CD14-positive monocyte (primary cell): ENCODE results near the gene NFKBIL1. TPM values are rescaled to one million over a fixed set of nuclear protein-coding genes. Genes with fewer than 3 reads are reported as not detected.

Experiments used
- DNase-seq, 3 donors: peaks; one replicate each; pipeline ENCODE4 v3.0.0-alpha.2; 2011 to 2022
- H2AFZ ChIP-seq: 2 replicates; pipeline ENCODE4 v1.6.0; 2012; ENCODE audit warnings: mild to moderate bottlenecking, low read depth, low read length, inconsistent platforms; ENCODE audit not compliant: insufficient read depth, poor library complexity, severe bottlenecking
- H3K27ac ChIP-seq, 2 donors: 1 replicate in 1 of 2; 2 replicates in 1 of 2; pipeline ENCODE4 v1.5.1; 2012 to 2013; ENCODE audit warnings: low read length in 2 of 2, control low read depth in 1 of 2, inconsistent platforms in 1 of 2, low read depth in 1 of 2, mild to moderate bottlenecking in 1 of 2
- H3K27me3 ChIP-seq, 2 donors: one replicate each; pipeline versions ENCODE4 v1.6.0 to v1.6.1; 2011 to 2013; ENCODE audit warnings: low read length in 2 of 2; ENCODE audit not compliant: control insufficient read depth in 2 of 2, insufficient read depth in 2 of 2
- H3K36me3 ChIP-seq, 2 donors: replicated peaks in 1 of 2; 1 replicate in 1 of 2; 2 replicates in 1 of 2; pipeline versions ENCODE4 v1.5.1 to v1.6.1; 2012 to 2013; ENCODE audit warnings: low read length in 2 of 2, control low read depth in 1 of 2, inconsistent platforms in 1 of 2, mild to moderate bottlenecking in 1 of 2; ENCODE audit not compliant: insufficient read depth in 2 of 2, control insufficient read depth in 1 of 2
- H3K4me1 ChIP-seq, 2 donors: 1 replicate in 1 of 2; 2 replicates in 1 of 2; pipeline versions ENCODE4 v1.5.1 to v1.6.1; 2012 to 2013; ENCODE audit warnings: low read length in 2 of 2, control low read depth in 1 of 2, inconsistent platforms in 1 of 2, mild to moderate bottlenecking in 1 of 2, moderate library complexity in 1 of 2; ENCODE audit not compliant: insufficient read depth in 2 of 2, control insufficient read depth in 1 of 2
- H3K4me2 ChIP-seq: replicated peaks from 2 replicates; pipeline ENCODE3; 2012; ENCODE audit warnings: low read length, moderate library complexity, mild to moderate bottlenecking; ENCODE audit not compliant: poor library complexity, severe bottlenecking; ENCODE audit errors: extremely low read depth
- H3K4me3 ChIP-seq, 3 experiments: fragments of 200-600 bp in 1 of 3; sonication (generic) in 1 of 3; replicated peaks in 1 of 3; 1 replicate in 2 of 3; 2 replicates in 1 of 3; pipeline ENCODE4 v1.5.1; 2011 to 2013; ENCODE audit warnings: low read length in 3 of 3, mild to moderate bottlenecking in 3 of 3, control low read depth in 2 of 3, low read depth in 2 of 3, inconsistent platforms in 1 of 3, moderate library complexity in 1 of 3
- H3K79me2 ChIP-seq: 2 replicates; pipeline ENCODE4 v1.6.0; 2012; ENCODE audit warnings: mild to moderate bottlenecking, control low read depth, inconsistent platforms, low read length, moderate library complexity; ENCODE audit not compliant: insufficient read depth
- H3K9ac ChIP-seq: 2 replicates; pipeline ENCODE4 v1.6.0; 2017; ENCODE audit warnings: low read length, mild to moderate bottlenecking; ENCODE audit not compliant: insufficient read depth, poor library complexity, severe bottlenecking
- H3K9me3 ChIP-seq, 2 donors: replicated peaks in 1 of 2; 1 replicate in 1 of 2; 2 replicates in 1 of 2; pipeline versions ENCODE4 v1.5.1 to v1.6.1; 2012 to 2013; ENCODE audit warnings: low read length in 2 of 2, control low read depth in 1 of 2; ENCODE audit not compliant: control insufficient read depth in 1 of 2, insufficient read depth in 1 of 2
- H4K20me1 ChIP-seq: 2 replicates; pipeline ENCODE4 v1.6.0; 2012; ENCODE audit warnings: mild to moderate bottlenecking, low read length, control low read depth, moderate library complexity; ENCODE audit not compliant: insufficient read depth
- H3K27ac Mint-ChIP-seq, 7 donors: one replicate each; pipeline ENCODE4 v1.8.0; 2020; ENCODE audit warnings: mild to moderate bottlenecking in 7 of 7, mixed read lengths in 7 of 7, moderate library complexity in 6 of 7, inconsistent platforms in 2 of 7
- H3K27me3 Mint-ChIP-seq, 3 donors: one replicate each; pipeline ENCODE4 v1.8.0; 2021 to 2022; ENCODE audit warnings: low read depth in 3 of 3, mild to moderate bottlenecking in 3 of 3, mixed read lengths in 3 of 3, moderate library complexity in 3 of 3, inconsistent platforms in 1 of 3
- H3K36me3 Mint-ChIP-seq, 2 donors: one replicate each; pipeline ENCODE4 v1.8.0; 2020; ENCODE audit warnings: mixed read lengths in 2 of 2, inconsistent platforms in 1 of 2, mild to moderate bottlenecking in 1 of 2
- H3K4me1 Mint-ChIP-seq: one replicate; pipeline ENCODE4 v1.8.0; 2020; ENCODE audit warnings: mild to moderate bottlenecking, mixed read lengths
- H3K4me3 Mint-ChIP-seq, 2 donors: one replicate each; pipeline ENCODE4 v1.8.0; 2020; ENCODE audit warnings: mild to moderate bottlenecking in 2 of 2, mixed read lengths in 2 of 2, moderate library complexity in 1 of 2
- H3K9me3 Mint-ChIP-seq, 7 donors: one replicate each; pipeline ENCODE4 v1.8.0; 2020 to 2022; ENCODE audit warnings: mixed read lengths in 7 of 7, mild to moderate bottlenecking in 6 of 7, moderate library complexity in 6 of 7, inconsistent platforms in 2 of 7
- CTCF ChIP-seq: fragments of 200-600 bp; IDR thresholded peaks from one replicate; pipeline ENCODE4 v1.8.0; 2022; ENCODE audit warnings: antibody characterized with exemption, mild to moderate bottlenecking
- WGBS: methylation state at CpG from one replicate; pipeline ENCODE4 v1.1.5; 2013; ENCODE audit warnings: missing lambda C conversion rate; ENCODE audit not compliant: insufficient coverage; 5-methylcytosine and 5-hydroxymethylcytosine counted together
- intact Hi-C, 2 donors: fragments of 100-400 bp; cut with micrococcal nuclease; formaldehyde crosslinking; loops; one replicate each; pipeline versions ENCODE4 v1.15.0 to v1.15.1; 2023
- polyA plus RNA-seq, 3 donors: library from polyadenylated mRNA; depleted of rRNA in 1 of 3; unstranded in 2 of 3; stranded (reverse) in 1 of 3; fragments of 300-500 nt in 2 of 3; fragments of >200 nt in 1 of 3; fragmentation: Illumina TruSeq in 2 of 3; gene quantifications; 1 replicate in 2 of 3; 2 replicates in 1 of 3; pipeline ENCODE4 v1.2.3, GENCODE V29; 2012 to 2021

NFKBIL1 gene
- polyA plus RNA-seq, 3 donors = 7.7 to 10.3 (median 8.0) TPM

DNA sequence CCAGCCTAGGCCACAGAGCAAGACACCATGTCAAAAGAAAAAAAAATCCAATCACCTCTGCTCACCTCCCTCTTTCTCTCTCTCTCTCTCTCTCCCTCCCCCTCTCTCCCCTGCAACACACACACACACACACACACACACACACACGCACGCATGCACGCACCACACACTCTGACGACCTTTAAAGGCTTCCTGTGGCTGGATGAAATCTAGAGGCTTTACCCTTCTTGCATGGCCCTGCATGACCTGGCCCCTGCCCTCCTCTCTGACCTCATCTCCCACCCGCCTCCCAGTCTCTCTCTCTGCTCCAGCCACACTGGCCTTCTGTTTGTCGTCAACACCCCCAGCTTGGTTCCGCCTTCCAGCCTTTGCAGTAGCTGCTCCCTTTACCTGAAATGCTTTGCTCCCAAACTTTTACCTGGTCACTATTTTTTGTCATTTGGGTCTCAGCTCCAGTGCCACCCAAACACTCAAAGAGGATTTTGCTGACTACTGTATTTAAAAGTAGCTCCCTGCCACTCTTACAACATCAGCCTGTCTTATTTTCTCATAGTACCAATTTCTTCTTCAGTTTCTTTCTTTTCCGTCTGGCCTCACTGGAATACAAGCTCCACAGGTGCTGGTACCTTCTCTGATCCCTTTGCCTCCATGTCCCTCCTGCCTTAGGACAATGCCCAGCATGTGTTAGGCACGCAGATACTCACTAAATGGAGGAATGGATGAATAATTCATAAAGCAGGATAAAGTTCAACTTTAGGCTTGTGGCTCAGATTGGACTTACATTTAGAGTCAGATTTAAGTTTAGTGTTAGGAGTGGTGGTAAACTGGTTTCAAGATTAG is 20.3 kb downstream of the NFKBIL1 start:
- intact Hi-C loops = loop anchor here in 1 of 2 donors (1.0 kb wide), 1 partner anchor 7 kb away; no protein-coding TSS in a partner anchor
- Histone ChIP-seq H3K4me1 (peaks cover 41 to 46% of the 10 kb centered on the region in 2 donors), H3K9me3 (no peaks in the 10 kb centered on the region), H2AFZ (no peak overlapping the region), H3K27ac (peak overlapping the region; percentile 88 to 96), H4K20me1 (no peaks in the 10 kb centered on the region), H3K9ac (peak overlapping the region; percentile 53), H3K36me3 (no peaks in the 10 kb centered on the region), H3K79me2 (no peaks in the 10 kb centered on the region), H3K4me3 (peak overlapping the region in 1 of 3 experiments; percentile 41), H3K27me3 (no peaks in the 10 kb centered on the region), H3K4me2 (peak overlapping the region; percentile 55)
- DNase-seq = peak in 1 of 3 donors; percentile 45
- Mint-ChIP-seq H3K27ac (peak overlapping the region; percentile 90 to 99 (median 97)), H3K27me3 (peaks cover 1 to 6% (median 2%) of the 10 kb centered on the region in 3 donors), H3K36me3 (peaks cover 4 to 6% of the 10 kb centered on the region in 2 donors), H3K9me3 (peaks cover 0 to 2% (median 0%) of the 10 kb centered on the region in 7 donors), H3K4me1 (peaks cover 59% of the 10 kb centered on the region), H3K4me3 (peak overlapping the region; percentile 42 to 77)
- 62% methylated on average over 7 of the region's 9 CpGs for whole genome bisulfite sequencing
- no peak for TF ChIP-seq CTCF

GRCh38 chr6:31568537-31568961 is 21.1 kb downstream of the NFKBIL1 start:
- no peak for TF ChIP-seq CTCF
- Histone ChIP-seq H3K4me3 (peak overlapping the region in 1 of 3 experiments; percentile 41), H3K4me1 (peaks cover 33 to 38% of the 10 kb centered on the region in 2 donors), H3K36me3 (no peaks in the 10 kb centered on the region), H3K9me3 (no peaks in the 10 kb centered on the region), H3K27me3 (no peaks in the 10 kb centered on the region), H4K20me1 (no peaks in the 10 kb centered on the region), H3K79me2 (no peaks in the 10 kb centered on the region), H3K27ac (peak overlapping the region; percentile 88 to 96), H3K4me2 (peak overlapping the region; percentile 55), H3K9ac (peak overlapping the region; percentile 53), H2AFZ (no peak overlapping the region)
- Mint-ChIP-seq H3K27ac (peak overlapping the region; percentile 90 to 99 (median 97)), H3K4me1 (peaks cover 52% of the 10 kb centered on the region), H3K36me3 (peaks cover 4 to 6% of the 10 kb centered on the region in 2 donors), H3K27me3 (peaks cover 1 to 7% (median 2%) of the 10 kb centered on the region in 3 donors), H3K4me3 (peak overlapping the region; percentile 42 to 77), H3K9me3 (peaks cover 0 to 2% (median 0%) of the 10 kb centered on the region in 7 donors)
- intact Hi-C loops = loop anchor here in 1 of 2 donors (1.0 kb wide), 1 partner anchor 8 kb away; no protein-coding TSS in a partner anchor
- WGBS = 3% methylated on average over 3 of the region's 3 CpGs
- peak; percentile 93 to 99 (median 97) for DNase-seq
